Stimulated activated CD8-positive, alpha-beta memory T cell treated with anti-CD3 and anti-CD28 coated beads, Interleukin-15, amount 100 ng/mL, for 48 hours (primary cell): Measurements from ENCODE around the gene TLR6.
A peak's percentile ranks its signal among the peaks of the same experiment; 100 is the strongest.

Experiments
- DNase-seq, 2 donors: peaks; one replicate each; pipeline ENCODE4 v3.0.0-alpha.2; 2020; ENCODE audit warnings: low read depth in 2 of 2

The TLR6 gene, protein sequence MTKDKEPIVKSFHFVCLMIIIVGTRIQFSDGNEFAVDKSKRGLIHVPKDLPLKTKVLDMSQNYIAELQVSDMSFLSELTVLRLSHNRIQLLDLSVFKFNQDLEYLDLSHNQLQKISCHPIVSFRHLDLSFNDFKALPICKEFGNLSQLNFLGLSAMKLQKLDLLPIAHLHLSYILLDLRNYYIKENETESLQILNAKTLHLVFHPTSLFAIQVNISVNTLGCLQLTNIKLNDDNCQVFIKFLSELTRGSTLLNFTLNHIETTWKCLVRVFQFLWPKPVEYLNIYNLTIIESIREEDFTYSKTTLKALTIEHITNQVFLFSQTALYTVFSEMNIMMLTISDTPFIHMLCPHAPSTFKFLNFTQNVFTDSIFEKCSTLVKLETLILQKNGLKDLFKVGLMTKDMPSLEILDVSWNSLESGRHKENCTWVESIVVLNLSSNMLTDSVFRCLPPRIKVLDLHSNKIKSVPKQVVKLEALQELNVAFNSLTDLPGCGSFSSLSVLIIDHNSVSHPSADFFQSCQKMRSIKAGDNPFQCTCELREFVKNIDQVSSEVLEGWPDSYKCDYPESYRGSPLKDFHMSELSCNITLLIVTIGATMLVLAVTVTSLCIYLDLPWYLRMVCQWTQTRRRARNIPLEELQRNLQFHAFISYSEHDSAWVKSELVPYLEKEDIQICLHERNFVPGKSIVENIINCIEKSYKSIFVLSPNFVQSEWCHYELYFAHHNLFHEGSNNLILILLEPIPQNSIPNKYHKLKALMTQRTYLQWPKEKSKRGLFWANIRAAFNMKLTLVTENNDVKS

DNA sequence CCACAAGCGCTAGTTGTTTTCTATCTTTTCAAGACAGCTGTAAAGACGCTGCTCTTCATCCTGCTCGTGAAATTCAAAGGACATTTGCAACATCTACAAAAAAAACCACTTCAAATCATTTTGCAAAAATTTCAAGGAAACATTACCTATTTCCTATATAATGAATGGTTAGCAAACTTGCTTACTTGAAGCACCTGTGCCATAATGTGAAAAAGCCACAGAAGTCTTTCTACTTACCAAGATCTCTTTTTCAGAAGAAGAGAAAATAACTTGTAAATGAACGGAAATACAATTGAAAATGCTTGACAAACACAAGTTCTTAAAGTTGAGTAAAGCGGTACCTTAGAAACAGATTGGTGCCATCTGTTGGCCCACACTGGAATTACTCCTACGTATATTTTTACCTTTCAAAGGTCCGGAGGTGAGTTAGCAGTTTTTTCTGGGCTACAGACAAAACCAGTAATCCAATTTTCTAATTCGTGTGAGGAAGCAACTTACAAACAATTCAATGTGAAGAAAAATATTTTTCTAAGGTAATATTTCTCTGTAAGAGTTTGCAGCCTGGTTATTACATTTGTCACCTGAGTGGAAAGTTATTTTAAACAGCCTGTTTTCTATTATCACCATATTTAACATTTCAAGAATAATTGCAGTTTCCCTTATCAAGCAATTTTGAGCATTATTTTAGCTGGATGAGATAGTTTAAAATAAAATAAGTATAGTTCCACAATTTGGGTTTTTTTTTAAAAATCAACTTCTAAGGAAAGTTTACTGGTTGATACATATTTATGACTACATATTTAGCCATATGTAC is at the start of gene TLR6:
TLR6 (minus strand) TSS at position 294 of the 814 bp plus-strand sequence. CDS start 27,344 bp downstream, outside the sequence.
- peak; percentile 9 to 39 for DNase-seq

- DNase-seq: no peak
Observed at GRCh38 chr4:38905652-38906385, 49.2 kb upstream of the TLR6 start.

GRCh38 chr4:38904682-38905081 is 48.1 kb upstream of the TLR6 start:
- DNase-seq: no peak

DNA sequence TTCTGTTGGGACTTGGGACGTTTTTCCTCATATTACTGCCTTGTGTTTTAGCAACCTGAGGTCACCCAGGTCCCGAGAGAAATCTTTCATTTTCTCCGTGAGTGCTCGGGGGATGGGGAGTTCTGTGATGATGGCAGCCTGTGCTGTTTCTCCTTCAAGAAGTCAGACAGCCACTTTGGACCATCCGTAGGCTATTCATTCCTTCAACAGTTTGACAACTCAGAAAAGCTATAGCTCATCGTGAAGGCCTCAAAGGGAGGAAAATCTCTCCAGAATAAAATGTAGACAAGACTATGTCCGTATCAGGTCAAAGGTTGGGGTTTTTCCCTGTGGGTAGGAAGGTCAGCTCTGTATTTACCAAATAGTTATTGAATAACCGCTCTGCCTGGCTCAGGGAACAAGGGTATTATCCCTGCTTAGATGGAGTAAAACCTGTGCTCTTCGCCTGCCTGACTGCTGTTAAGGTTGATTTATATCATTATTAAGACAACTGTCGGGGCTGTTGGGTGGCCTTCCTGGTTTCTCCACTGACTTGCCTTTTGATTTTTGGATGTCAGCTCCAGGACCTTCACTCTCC is 47.6 kb upstream of the TLR6 start:
- no peak for DNase-seq

GRCh38 chr4:38902695-38903094 is 46.1 kb upstream of the TLR6 start:
- DNase-seq: no peak

- no peak for DNase-seq
Observed at GRCh38 chr4:38902221-38902620, 45.6 kb upstream of the TLR6 start.

DNA sequence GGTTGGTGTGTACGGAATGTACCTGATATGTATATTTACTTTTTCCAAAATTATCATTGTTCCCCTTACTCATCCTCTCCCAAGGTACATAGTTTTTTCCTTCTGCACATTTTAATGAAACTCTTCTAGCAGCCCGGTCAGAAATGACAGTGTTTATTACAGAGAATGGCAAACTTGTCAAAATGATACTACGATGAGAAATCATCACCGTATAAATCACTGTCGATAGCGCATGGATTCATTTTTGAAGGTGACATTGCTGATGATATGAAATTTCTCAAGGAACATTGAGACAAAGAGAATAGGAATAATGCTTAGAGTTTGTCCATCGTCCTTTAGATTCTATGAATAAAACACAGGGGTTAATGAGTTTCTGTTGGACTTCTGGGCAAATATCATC is 41.6 kb upstream of the TLR6 start:
- DNase-seq: no peak

- no peak for DNase-seq
Observed at GRCh38 chr4:38896940-38897339, 40.3 kb upstream of the TLR6 start.

DNA sequence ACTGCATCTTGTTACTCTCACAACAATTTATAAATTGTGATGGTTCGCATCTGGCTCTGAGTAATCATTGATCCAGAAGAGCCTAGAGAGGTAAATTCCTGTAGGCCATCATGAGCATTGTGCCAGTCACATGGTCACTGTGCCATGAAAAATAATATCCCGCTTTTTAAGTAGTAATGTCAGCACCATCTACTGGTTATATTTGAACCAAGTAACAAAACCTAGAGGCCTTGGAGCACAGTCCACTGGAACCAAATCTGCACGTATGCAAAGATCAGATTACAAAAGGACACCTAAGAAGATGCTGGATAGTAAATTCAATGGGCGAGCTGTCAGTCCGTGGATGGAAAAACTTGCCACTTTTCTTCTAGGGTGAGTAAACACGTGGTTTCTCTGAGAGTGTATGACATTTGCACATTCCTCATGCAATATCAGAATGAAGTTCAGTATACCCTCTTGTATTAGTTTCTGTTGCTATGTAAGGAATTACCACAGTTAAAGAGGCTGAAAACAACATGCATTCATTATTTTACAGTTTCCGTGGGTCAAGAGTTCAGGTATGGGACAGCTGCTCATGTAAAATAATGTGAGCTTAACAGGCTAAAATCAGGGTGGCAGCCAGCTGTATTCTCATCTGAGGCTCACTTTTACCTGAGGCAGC is 37.8 kb upstream of the TLR6 start:
- no peak for DNase-seq

DNA sequence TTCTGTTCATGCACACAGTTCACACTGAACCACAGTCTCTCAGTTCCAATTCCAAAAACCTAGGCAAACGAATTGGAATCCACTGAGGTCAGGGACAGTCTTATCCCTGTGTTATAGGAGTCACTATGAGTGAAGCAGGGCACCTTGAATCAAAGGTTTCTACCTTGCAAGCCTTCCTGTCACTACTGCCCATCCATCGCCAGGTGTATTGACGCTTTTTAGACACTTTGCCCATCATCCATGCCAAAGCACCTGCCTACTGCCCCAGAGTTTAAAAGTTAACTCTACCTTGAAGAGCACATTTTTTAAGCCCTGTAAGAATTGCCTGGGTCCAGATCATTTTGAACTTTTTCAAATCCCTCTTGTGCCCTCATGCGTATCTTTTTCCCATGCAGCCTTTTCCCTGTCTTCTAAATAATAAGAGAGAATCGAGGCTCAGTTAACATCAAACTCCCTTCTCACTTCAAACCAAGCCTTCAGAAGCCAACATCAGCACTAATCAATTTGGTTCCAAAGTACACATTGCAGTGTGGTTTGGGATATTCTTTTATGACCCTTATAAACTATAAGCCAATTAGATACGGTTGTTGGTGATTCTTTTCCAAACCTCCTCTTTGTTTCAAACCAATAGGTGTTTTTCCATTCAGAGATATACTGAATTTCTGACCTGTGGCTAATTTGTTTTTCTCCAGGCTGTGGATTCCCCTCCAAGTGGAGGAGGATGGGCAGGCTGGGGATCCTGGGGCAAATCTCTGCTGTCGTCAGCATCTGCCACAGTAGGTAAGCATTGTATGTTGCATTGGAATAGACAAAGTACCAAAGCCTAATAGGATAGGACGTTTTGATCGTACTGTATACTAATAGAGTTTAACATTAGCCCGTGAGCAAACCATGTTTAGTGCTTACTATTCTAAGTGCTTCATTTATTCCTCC is 34.7 kb upstream of the TLR6 start:
- DNase-seq: no peak

DNA sequence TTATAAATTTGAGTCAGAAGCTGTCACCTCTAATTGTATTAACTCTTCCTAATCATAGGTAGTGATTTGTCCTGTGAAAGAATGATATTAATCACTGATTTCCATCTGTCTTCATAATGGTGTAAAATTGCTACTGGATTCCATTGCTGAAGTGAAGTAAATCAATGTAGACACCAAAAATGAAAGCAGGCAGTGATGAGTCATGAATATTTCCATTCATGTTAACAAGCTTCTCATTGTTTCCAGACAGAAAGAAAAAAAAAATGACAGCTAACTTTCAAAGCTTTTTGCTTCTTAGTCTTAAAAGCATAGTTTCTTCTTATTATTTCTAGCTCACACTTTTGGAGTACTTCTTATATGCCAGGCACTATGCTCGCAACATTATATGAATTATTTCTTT is 32.5 kb upstream of the TLR6 start:
- DNase-seq: no peak

GRCh38 chr4:38884254-38884653 is 27.6 kb upstream of the TLR6 start:
- DNase-seq: no peak

DNA sequence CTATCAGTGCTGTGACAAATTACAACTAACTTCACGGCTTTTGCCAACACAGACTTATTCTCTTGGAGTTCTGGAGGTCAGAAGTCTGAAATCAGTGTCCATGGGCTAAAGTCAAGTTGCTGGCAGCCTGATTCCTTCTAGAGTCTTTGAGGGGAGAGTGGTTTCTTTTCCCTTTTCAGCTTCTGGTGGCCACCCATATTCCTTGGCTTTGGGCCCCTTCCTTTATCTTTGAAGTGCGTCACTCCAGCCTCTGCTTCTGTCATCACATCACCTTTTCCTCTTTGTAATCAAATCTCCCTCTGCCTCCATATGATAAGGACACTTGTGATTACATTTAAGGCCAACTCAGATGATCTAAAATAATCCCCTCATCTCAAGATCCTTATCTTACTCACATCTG is 20.0 kb upstream of the TLR6 start:
- no peak for DNase-seq

DNA sequence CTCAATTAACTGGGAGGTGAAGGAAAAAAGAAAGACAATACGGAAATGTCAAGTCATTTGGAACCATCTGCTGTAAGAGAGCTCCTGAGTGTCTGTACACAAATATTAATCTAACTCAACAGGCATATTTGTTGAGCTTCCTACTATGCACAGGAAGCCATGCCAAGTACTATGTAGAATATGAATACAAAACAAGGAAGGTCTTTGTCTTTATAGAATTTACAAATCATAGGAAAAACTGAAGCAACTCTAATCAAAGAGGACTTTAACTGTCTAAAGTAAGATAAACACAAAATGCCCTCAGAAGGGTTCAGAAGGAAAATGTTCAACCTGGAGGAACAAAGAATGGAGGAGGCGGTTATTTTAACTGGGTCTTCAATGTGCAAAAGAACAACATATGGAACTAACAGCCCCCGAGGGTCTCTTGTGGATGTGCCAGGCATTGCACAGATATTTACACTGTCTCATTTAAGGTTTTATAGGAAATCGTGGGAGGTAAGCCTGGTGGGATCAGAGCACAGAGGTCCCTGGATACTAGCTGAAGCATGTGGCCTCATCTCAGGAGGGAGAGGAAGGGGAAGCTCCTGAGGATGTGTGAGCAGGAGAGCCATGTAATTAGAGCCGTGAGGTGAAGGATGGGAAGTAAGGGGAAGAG is 16.8 kb upstream of the TLR6 start:
- no peak for DNase-seq

DNA sequence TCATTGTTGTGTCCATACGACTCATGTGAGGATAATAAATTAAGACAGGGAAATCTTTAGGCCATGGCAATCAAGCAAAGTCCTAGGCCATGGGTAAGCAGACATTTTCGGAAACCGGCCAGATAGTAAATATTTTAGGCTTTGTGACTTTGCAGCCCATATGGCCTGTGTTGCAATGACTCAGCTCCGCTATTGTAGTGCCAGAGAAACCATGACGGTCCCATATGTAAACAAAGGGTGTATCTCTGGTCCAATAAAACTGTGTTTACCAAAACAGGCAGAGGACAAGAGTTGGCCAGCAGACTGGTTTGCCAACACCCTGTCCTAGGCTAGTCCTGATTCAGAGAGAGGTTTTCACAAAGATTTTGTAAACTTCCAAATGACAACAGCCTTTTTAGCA is 16.0 kb upstream of the TLR6 start:
- DNase-seq: no peak

- no peak for DNase-seq
Observed at GRCh38 chr4:38871593-38871992, 15.0 kb upstream of the TLR6 start.

DNA sequence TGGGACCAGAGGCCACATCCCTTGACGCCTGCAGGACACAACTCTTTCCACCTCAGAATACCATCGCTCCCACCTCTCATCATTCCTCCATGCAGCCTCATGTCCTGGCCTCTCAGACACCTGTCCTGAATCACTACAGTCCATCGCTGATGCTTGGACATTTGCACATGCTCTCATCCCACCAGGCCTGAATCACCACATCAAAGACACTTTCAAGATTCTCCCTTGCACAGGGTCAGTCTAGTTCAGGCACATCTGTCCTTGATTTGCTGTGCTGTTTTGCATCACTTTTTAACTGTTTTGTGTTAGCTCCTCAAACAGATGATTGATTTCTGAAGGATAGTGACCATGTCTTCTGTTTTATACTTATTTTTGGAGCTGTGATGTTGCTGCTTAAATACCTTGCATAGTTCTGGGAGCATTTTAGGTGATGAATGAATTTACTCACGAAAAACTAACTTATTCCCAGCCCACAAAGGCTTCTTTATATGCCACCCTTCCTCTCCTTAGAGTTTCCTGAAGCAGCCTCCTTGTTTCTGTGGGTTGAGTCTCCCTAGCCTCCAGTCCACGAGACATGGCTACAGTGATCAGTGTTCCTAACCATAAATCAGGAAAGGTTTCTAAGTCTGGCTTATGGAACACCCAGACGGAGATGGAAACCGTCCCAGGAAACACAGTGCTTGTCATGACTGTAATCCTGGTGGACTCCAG is 13.6 kb upstream of the TLR6 start:
- DNase-seq: no peak

DNA sequence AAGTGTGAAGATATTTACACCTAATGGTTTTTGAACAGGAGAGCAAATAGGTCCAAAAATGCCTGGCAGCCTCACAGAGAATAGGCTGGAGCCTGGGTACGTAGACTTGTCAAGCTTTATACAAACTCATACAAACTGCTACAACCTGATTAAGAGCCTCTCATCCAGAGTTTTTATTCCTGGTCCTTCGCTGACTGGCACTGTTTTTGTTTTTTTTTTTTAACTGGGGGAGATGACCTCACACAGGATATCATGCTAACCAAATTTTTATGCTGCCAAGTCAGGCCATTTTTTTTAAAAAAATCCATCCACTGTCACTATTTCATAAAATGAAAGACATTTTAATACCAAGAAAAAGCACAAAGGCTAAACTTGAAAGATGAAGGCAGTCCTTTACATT is 12.9 kb upstream of the TLR6 start:
- DNase-seq: no peak
